Measurements from ENCODE around the gene GUCY1B1. TPM values are rescaled to one million over a fixed set of nuclear protein-coding genes. Genes with fewer than 3 reads are reported as not detected.

GUCY1B1 gene
- total RNA-seq, 6 experiments from 2014 or later = 0.07 TPM; not detected in 5

- Mint-ChIP-seq H3K4me3 (no peak overlapping the region), H3K27ac (no peak overlapping the region), H3K9me3 (no peaks in the 10 kb centered on the region; the same call in 1 of the 2 replicates), H3K4me1 (ENCODE audit: low read depth) (no peaks in the 10 kb centered on the region), H3K36me3 (ENCODE audit: low read depth) (no peaks in the 10 kb centered on the region; the same call in 1 of the 2 replicates), H3K27me3 (ENCODE audit: insufficient read depth) (no peaks in the 10 kb centered on the region)
- DNase-seq = no peak
- TF ChIP-seq CTCF (IDR thresholded peaks at IDR 0.05) = no peak
Observed at GRCh38 chr4:155777971-155778735, 19.3 kb downstream of the GUCY1B1 start.

GRCh38 chr4:155780775-155781174 is 22.0 kb downstream of the GUCY1B1 start:
- Mint-ChIP-seq H3K27ac (no peak overlapping the region), H3K4me1 (ENCODE audit: low read depth) (no peaks in the 10 kb centered on the region), H3K36me3 (ENCODE audit: low read depth) (no peaks in the 10 kb centered on the region), H3K27me3 (ENCODE audit: insufficient read depth) (no peaks in the 10 kb centered on the region), H3K4me3 (no peak overlapping the region), H3K9me3 (no peaks in the 10 kb centered on the region)
- no peak for TF ChIP-seq CTCF (IDR thresholded peaks at IDR 0.05)
- no peak for DNase-seq

GRCh38 chr4:155781249-155781831 is 22.5 kb downstream of the GUCY1B1 start:
- no peak for DNase-seq
- H3K27ac Mint-ChIP-seq = no peak overlapping the region
- H3K4me3 Mint-ChIP-seq = no peak overlapping the region
- H3K4me1 Mint-ChIP-seq (ENCODE audit: low read depth) = no peaks in the 10 kb centered on the region
- no peaks in the 10 kb centered on the region for H3K27me3 Mint-ChIP-seq (ENCODE audit: insufficient read depth)
- no peak for TF ChIP-seq CTCF (IDR thresholded peaks at IDR 0.05)
- H3K9me3 Mint-ChIP-seq = no peaks in the 10 kb centered on the region
- H3K36me3 Mint-ChIP-seq (ENCODE audit: low read depth) = no peaks in the 10 kb centered on the region

DNA sequence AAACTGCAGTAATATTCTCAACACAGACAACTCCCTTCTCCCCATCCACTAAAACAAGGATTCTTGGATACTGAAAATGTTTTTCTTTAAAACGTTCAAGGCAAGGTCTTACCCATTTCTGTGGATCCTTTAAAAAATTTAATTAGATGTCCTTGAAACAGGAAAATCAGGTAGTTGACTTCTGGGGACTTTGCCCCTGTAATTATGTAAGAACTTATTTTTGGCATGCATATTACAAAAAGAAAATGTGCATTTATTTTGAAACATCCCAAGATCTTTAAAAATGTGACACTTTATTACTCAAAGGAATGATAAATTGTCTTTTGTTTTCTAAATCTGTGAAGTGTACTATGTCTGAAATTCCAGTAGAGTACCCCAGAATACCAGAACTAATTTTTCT is 25.8 kb downstream of the GUCY1B1 start:
- no peaks in the 10 kb centered on the region for H3K9me3 Mint-ChIP-seq

GRCh38 chr4:155785828-155786227 is 27.0 kb downstream of the GUCY1B1 start:
- Mint-ChIP-seq H3K4me3 (no peak overlapping the region), H3K4me1 (ENCODE audit: low read depth) (peaks cover 5% of the 10 kb centered on the region; the same call in 1 of the 2 replicates), H3K36me3 (ENCODE audit: low read depth) (no peaks in the 10 kb centered on the region), H3K27me3 (ENCODE audit: insufficient read depth) (no peaks in the 10 kb centered on the region), H3K9me3 (no peaks in the 10 kb centered on the region), H3K27ac (no peak overlapping the region)
- no peak for TF ChIP-seq CTCF (IDR thresholded peaks at IDR 0.05)
- DNase-seq = no peak

More for the DNA sequence above, 25.8 kb downstream of the GUCY1B1 start:
- Mint-ChIP-seq H3K36me3 (ENCODE audit: low read depth) (no peaks in the 10 kb centered on the region), H3K4me1 (ENCODE audit: low read depth) (peaks cover 4% of the 10 kb centered on the region; the same call in 1 of the 2 replicates), H3K4me3 (no peak overlapping the region), H3K27ac (no peak overlapping the region), H3K27me3 (ENCODE audit: insufficient read depth) (no peaks in the 10 kb centered on the region)
- no peak for TF ChIP-seq CTCF (IDR thresholded peaks at IDR 0.05)
- no peak for DNase-seq
